GM06990 (cell line): ENCODE results near the gene SIPA1L3.
A peak's percentile ranks its signal among the peaks of the same experiment; 100 is the strongest.

ENCODE experiments used
- DNase-seq: peaks from one replicate; pipeline ENCODE4 v3.0.0-alpha.2; 2011; ENCODE audit not compliant: insufficient read length; ENCODE audit errors: extremely low read depth
- H3K27me3 ChIP-seq: replicated peaks from 2 replicates; pipeline ENCODE4 v1.6.0; 2011; ENCODE audit warnings: low read length; ENCODE audit not compliant: control insufficient read depth, insufficient read depth
- H3K36me3 ChIP-seq: 2 replicates; pipeline ENCODE4 v1.5.1; 2011; ENCODE audit warnings: low read length; ENCODE audit not compliant: control insufficient read depth, insufficient read depth
- H3K4me3 ChIP-seq: replicated peaks from 2 replicates; pipeline ENCODE4 v1.5.1; 2011; ENCODE audit warnings: low read depth, mild to moderate bottlenecking, control low read depth, low read length
- TF ChIP-seq, protein P1 (sequence below): IDR thresholded peaks from 2 replicates; pipeline ENCODE4 v1.5.1; 2011; ENCODE audit warnings: low read length, control low read depth, mild to moderate bottlenecking, inconsistent platforms; ENCODE audit not compliant: insufficient read depth, poor library complexity, severe bottlenecking

Gene SIPA1L3

DNA sequence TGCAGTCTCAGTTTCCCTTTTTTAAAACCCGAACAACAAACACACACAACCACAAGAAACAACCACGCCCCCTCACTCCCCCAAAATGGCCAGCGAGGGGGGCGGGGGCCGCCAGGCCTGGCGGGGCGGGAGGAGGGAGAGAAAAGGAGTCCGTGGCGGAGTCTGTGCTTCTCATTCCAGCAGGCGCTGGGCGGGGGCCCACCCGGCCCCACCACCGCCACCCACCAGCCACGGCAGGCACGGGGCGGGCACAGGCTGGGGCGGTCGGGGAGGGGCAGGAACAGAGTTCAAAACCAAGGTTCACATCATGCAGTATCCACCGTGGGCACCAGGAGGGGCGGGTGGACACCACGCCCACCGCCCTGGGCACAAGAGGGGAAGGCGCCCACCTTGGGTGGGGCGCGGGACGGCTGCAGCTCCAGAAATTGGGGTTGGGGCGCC lies 304.2 kb downstream of the SIPA1L3 start:
- TF ChIP-seq, protein P1, sequence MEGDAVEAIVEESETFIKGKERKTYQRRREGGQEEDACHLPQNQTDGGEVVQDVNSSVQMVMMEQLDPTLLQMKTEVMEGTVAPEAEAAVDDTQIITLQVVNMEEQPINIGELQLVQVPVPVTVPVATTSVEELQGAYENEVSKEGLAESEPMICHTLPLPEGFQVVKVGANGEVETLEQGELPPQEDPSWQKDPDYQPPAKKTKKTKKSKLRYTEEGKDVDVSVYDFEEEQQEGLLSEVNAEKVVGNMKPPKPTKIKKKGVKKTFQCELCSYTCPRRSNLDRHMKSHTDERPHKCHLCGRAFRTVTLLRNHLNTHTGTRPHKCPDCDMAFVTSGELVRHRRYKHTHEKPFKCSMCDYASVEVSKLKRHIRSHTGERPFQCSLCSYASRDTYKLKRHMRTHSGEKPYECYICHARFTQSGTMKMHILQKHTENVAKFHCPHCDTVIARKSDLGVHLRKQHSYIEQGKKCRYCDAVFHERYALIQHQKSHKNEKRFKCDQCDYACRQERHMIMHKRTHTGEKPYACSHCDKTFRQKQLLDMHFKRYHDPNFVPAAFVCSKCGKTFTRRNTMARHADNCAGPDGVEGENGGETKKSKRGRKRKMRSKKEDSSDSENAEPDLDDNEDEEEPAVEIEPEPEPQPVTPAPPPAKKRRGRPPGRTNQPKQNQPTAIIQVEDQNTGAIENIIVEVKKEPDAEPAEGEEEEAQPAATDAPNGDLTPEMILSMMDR, result no peak
- H3K36me3 ChIP-seq, result peaks cover 8% of the 10 kb centered on the region
- H3K27me3 ChIP-seq, result no peaks in the 10 kb centered on the region
- H3K4me3 ChIP-seq, result no peak overlapping the region
- no peak for DNase-seq

DNA sequence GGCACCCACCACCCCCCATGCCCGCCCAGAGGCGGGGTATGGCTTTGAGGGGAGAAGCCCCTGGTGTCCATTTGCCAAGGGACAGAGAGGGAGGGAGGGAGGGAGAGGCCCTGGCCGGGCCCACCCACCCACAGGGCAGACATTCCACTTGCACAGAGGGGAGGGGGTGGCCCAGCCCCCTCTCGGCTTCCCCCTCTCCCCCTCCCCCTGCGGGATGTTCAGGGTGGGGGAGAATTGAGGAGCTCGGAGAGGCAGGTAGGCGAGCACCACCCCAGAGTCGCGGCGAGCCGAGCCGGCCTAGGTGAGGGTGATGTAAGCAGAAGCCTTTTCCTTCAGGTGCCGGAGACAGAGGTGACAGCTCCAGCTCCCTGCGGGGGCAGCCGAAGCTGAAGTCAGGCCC lies 304.8 kb downstream of the SIPA1L3 start:
- DNase-seq, result no peak
- no peaks in the 10 kb centered on the region for H3K27me3 ChIP-seq
- peaks cover 4% of the 10 kb centered on the region for H3K36me3 ChIP-seq
- TF ChIP-seq, protein P1, result no peak
- H3K4me3 ChIP-seq, result no peak overlapping the region

DNA sequence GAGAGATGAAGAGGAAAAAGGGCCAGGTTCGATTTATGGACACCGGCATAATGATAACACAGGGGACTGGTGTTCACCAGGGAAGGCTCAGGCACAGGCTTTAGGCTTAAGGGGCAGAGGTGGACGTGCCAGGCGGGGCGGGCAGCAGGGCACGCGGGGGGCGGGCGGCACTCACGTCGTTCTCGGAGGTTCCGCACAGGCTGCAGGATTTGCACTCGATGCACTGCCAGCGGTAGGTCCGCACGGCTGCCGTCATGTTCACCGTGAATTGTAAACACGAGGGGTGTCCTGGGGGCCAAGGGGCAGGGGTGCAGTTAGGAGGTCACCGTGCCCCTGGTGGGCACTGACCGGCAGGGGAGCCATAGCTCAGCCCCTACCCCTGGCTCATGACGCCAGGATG lies 306.5 kb downstream of the SIPA1L3 start:
- TF ChIP-seq, protein P1, result no peak
- H3K27me3 ChIP-seq, result no peaks in the 10 kb centered on the region
- no peak overlapping the region for H3K4me3 ChIP-seq
- DNase-seq, result no peak
- peaks cover 2% of the 10 kb centered on the region; the same call in 1 of the 2 replicates for H3K36me3 ChIP-seq

DNA sequence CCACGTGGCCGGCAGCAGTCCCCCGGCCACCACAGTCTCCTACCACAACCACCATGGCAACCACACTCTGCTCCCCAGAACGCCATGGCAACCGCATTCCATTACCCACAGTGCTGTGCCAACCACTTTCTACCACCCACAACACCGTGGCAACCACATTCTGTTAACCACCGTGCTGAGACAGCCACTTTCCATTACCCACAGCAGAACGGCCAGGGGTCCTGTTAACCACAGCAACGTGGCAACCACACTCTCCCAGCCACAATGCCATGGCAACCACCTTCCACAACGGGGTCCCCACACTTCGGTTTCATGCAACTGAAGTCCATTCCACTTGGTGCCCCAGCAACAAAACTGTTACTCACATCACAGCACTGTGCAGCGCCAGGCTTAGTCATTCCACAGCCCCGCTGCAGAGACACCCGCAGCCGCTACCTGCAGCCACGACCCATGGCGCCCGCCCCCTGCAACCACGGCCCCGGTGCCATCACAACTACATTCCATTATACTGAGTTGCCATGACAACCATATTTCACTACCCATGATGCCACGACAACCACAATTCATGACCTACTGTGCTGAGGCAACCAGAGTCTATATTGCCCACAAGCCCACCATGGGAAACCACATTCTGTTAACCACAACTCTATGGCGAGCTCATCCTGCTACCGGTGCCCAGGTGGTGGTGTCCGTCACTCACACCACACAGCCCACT lies 307.1 kb downstream of the SIPA1L3 start:
- Histone ChIP-seq H3K36me3 (no peaks in the 10 kb centered on the region), H3K4me3 (no peak overlapping the region), H3K27me3 (no peaks in the 10 kb centered on the region)
- TF ChIP-seq, protein P1, result no peak
- peak; percentile 80 for DNase-seq

DNA sequence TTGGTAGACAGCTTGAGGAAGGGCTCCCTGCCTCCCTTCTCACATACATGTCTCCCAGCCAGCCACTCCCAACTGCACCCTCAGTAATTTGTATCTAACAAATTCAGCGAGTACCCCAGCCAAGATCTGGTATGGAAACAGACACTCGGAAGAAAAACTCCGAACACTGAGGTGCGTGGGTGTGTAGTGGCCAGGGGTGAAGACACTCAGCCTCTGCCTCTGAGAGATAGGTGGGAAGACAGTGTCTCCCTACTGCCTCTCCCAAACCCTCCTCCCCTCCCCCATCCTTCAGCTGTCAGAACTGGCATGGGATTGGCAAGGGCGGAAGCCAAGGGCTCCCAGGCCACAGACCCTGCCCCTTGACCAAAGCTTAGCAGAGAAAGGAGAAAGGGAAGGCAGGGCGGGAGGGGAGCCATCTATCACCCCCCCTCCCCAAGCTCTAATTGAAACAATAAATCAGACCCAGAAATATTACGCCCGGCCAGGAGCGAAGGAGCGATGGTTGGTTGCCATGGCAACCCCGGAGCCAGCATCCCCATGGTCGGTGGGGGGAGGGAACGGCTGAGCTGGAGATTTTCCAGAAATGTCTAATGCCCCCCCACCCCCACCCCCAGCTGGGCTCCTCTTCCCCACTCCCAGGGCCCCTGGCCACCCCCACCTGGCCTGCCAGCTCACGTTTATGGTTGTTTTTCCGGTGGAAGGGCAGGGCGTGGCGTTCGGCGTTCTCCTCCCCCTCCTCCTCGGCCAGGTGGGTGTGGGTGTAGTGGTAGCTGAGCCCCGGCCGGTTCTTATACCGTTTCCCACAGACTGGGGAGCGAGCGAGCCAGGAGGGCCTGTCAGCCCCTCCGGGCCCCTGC lies 310.0 kb downstream of the SIPA1L3 start:
- DNase-seq, result no peak

More for the DNA sequence above, 310.0 kb downstream of the SIPA1L3 start:
- TF ChIP-seq, protein P1, result no peak
- Histone ChIP-seq H3K36me3 (no peaks in the 10 kb centered on the region), H3K4me3 (no peak overlapping the region), H3K27me3 (no peaks in the 10 kb centered on the region)
